Heart left ventricle (tissue), 13 donors: ENCODE results near the gene TMEM106C.

Experiments
- CTCF ChIP-seq, 12 donors: fragments of 200-600 bp; sonication (generic) in 4 of 12; IDR thresholded peaks; one replicate each; pipeline versions ENCODE4 v1.5.0 to v1.8.0; 2018 to 2022; ENCODE audit warnings: antibody characterized with exemption in 12 of 12, mild to moderate bottlenecking in 5 of 12
- POLR2A ChIP-seq, 2 donors: fragments of 450-650 bp; IDR thresholded peaks; one replicate each; pipeline ENCODE4 v1.6.1; 2017; ENCODE audit warnings: antibody characterized with exemption in 2 of 2, mild to moderate bottlenecking in 2 of 2, moderate library complexity in 2 of 2
- donor health status: ischemic (EF 13 %, LVEDD 7.1; RV severe dilation, severe dysfunction).
- donor health status: DM: no; HTN: yes; CAD: no.
- donor health status: DM: no; HTN: no; CAD: no.
- donor health status: ischemic (EF 25% LVEDD 6.9; RV normal size, moderate dysfunction).
- donor health status: ischemic (EF 25% LVEDD 5.7; RV mildly dilated, moderate dysfunction).
- donor health status: ischemic (EF 35%, LVEDD 5.7; RV mildly dilated, moderate dysfunction).
- donor health status: nonischemic (EF 11% LVEDD 7.7; RV severe dilation, severe dysfunction).
- donor health status: DM: yes; HTN: yes; CAD: no.
- donor health status: PGD.
- donor health status: ischemic (EF 29% LVEDD 5.4; RV normal size, mild dysfunction).
- donor health status: nonischemic (EF 23%, LVEDD 6.1; RV moderate dilation, normal function).

DNA sequence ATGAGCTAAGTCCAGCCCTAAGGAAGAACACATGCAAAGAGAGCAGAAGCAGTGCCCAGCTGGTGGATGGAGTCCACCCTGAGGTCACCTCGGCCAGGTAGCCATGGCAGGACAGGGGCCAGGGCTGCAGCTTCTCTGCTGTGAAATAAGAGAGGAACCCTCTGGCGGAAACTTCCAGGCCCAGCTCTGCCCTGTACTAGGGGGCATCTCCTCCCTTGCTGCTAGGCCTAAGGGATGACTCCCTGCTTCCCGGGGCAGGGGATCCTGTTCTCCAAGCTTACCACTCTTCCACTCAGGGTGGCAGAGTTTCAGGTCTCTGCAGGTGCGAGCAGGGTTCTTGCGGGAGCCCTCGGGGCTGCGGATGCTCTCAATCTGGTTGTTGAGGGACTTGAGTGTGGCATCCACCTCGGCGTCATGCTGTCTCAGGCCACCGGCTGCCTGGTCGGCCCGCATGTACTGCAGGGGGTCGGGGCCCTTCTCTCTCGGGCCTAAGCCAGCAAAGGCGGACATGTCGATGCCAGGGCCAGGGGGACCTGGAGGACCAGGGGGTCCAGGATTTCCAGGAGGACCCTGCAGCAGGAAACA lies 11.7 kb downstream of the TMEM106C start:
- no peak for TF ChIP-seq CTCF (IDR thresholded peaks at IDR 0.05)
- TF ChIP-seq POLR2A (IDR thresholded peaks at IDR 0.05), result no peak
